D721Med (cell line): Measurements from ENCODE around the gene C2orf66.

Experiments used
- DNase-seq: peaks from one replicate; pipeline ENCODE4 v3.0.0; 2011; ENCODE audit warnings: low spot score; ENCODE audit not compliant: insufficient read length
- FAIRE-seq: peaks from 2 replicates; lab custom pipeline; 2011; peaks lifted over from hg19 to GRCh38; lab: Jason Lieb, UNC
- TF ChIP-seq, protein P1 (sequence below): IDR thresholded peaks from 2 replicates; pipeline ENCODE4 v1.5.1; 2012; ENCODE audit warnings: mild to moderate bottlenecking, control low read depth; ENCODE audit not compliant: insufficient read depth; ENCODE audit errors: missing control alignments

The C2orf66 gene

GRCh38 chr2:196840171-196840570 lies 31.0 kb upstream of the C2orf66 start:
- FAIRE-seq (peak; percentile 32), DNase-seq (no peak)
- TF ChIP-seq, protein P1, sequence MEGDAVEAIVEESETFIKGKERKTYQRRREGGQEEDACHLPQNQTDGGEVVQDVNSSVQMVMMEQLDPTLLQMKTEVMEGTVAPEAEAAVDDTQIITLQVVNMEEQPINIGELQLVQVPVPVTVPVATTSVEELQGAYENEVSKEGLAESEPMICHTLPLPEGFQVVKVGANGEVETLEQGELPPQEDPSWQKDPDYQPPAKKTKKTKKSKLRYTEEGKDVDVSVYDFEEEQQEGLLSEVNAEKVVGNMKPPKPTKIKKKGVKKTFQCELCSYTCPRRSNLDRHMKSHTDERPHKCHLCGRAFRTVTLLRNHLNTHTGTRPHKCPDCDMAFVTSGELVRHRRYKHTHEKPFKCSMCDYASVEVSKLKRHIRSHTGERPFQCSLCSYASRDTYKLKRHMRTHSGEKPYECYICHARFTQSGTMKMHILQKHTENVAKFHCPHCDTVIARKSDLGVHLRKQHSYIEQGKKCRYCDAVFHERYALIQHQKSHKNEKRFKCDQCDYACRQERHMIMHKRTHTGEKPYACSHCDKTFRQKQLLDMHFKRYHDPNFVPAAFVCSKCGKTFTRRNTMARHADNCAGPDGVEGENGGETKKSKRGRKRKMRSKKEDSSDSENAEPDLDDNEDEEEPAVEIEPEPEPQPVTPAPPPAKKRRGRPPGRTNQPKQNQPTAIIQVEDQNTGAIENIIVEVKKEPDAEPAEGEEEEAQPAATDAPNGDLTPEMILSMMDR: no peak

DNA sequence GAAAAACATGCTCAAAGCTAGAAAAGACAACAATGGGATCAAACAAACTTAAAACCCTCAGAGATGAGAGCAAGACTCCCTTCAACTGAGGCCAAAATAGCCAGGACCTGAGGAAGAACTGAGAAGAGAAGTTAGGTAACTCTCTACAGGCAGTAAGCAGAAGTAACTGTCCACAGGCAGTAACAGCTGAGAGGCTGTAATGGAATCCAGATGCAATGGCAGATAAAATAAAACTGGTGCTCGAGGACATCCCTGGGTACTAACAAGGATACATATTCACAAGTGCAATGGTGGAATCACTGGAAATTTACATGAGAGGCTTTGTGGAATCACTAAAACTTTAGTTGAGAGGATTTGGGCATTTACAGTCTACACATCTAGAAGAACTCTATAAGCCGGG lies 30.4 kb upstream of the C2orf66 start:
- DNase-seq (no peak), FAIRE-seq (no peak)
- TF ChIP-seq, protein P1: no peak

GRCh38 chr2:196836440-196836839 lies 27.3 kb upstream of the C2orf66 start:
- DNase-seq: no peak
- FAIRE-seq: no peak
- TF ChIP-seq, protein P1: no peak

DNA sequence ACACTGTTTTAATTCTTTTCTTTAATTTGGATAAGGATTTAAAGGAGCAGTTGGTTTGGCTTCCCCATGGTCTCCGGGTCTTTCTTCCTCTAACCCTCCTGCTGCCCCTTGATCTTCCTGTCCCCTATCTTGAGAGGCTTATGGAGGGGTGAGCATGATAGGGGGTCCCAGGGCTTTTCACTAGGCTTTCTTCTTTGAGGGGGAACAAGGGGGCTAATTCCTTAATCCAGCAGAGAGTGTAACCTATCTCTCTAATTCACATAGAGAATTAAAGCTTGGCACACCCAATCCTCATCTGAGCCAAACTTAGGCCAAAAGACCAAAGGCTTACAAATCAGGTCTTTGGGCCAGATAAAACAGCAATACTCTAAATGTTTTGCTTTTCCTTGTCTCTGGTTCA lies 21.5 kb upstream of the C2orf66 start:
- no peak for DNase-seq
- TF ChIP-seq, protein P1: no peak
- no peak for FAIRE-seq

DNA sequence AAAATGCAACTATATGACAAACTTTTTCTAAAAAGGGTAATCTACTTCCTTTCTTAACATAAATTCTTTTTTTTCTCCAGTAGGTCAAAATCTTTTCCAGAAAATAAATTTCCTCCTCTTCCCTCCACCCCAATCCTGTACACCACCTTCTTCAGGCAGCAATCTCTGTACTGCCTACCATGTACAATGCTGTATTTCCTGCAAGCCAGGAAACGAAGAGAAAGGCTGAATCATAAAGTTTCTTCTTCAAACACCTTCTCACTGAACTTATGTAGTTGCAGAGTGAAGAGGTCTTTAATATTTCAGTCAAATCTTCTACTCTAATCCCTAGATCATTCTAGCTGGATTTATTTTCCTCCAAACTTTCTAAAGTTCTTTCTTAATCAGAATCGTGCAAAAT lies 18.2 kb upstream of the C2orf66 start:
- TF ChIP-seq, protein P1: no peak
- FAIRE-seq: no peak
- DNase-seq: no peak

DNA sequence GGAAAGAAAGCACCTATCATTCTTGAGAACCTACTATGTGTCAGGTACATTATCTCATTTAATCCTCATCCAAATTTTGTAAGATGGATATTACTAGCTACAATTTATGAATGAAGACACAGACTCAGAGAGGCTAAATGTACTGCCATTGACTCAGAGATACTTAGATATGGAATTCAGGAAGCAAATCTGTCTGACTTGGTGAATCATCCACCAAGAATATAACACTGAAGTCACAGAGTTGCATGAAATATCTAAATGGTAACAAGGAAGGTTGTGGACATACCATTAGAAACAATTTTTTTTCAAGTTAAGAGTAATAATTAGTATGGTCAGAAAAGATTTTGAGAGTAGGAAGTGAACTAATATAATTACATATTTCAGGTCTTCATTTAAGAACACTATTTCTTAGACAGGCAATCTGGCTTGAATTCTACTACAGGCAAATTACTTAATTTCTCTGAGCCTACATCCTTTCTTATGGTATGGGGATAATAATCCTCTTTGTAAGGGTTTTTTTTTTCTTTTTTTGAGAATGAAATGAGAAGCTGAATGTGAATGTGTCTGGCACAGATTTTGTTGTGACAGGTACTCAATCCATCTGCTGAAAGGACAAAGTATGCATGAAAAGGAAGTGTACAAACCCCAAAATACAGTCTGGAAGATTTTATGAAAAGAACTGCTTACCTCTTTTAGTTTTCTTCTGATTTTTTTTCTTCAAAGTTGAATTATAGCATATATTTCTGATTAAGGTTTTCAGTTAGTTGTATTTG lies 14.8 kb upstream of the C2orf66 start:
- FAIRE-seq (no peak), DNase-seq (no peak)
- TF ChIP-seq, protein P1: no peak

- TF ChIP-seq, protein P1: no peak
- no peak for FAIRE-seq
- no peak for DNase-seq
Measured at GRCh38 chr2:196821195-196821594, 12.0 kb upstream of the C2orf66 start.
